Stomach (tissue), 9 donors: ENCODE results near the gene FAM32A. TPM values are rescaled to one million over a fixed set of nuclear protein-coding genes. Genes with fewer than 3 reads are reported as not detected.

Experiments
- DNase-seq, 2 donors: peaks; one replicate each; pipeline versions ENCODE4 v3.0.0 to v3.0.0-alpha.2; 2013 to 2019
- H3K27ac ChIP-seq, 5 donors: fragments of 200-600 bp in 4 of 5; sonication (generic) in 4 of 5; one replicate each; pipeline ENCODE4 v1.5.1; 2013 to 2019; ENCODE audit warnings: mild to moderate bottlenecking in 1 of 5, moderate library complexity in 1 of 5
- H3K27me3 ChIP-seq, 3 donors: fragments of 200-600 bp; sonication (generic); one replicate each; pipeline ENCODE4 v1.5.1; 2017 to 2019; ENCODE audit warnings: mixed run types in 1 of 3
- H3K36me3 ChIP-seq, 4 donors: fragments of 200-600 bp; sonication (generic); 1 replicate in 3 of 4; 2 replicates in 1 of 4; pipeline ENCODE4 v1.5.1; 2016 to 2019
- H3K4me1 ChIP-seq, 4 donors: fragments of 200-600 bp; sonication (generic); one replicate each; pipeline ENCODE4 v1.5.1; 2016 to 2019
- H3K4me3 ChIP-seq, 4 donors: fragments of 200-600 bp; sonication (generic) in 3 of 4; one replicate each; pipeline ENCODE4 v1.5.1; 2016 to 2019; ENCODE audit warnings: mild to moderate bottlenecking in 1 of 4
- H3K9me3 ChIP-seq, 4 donors: fragments of 200-600 bp; sonication (generic); one replicate each; pipeline ENCODE4 v1.5.1; 2016 to 2019
- CTCF ChIP-seq, 7 experiments: fragments of 450-650 bp in 4 of 7; fragments of 200-600 bp in 3 of 7; sonication (generic) in 3 of 7; IDR thresholded peaks; one replicate each; pipeline ENCODE4 v1.5.1; 2016 to 2019; ENCODE audit warnings: antibody characterized with exemption in 7 of 7, control low read depth in 2 of 7, mild to moderate bottlenecking in 1 of 7
- EP300 ChIP-seq: sonication (generic); formaldehyde crosslinking; IDR thresholded peaks from one replicate; pipeline ENCODE4 v1.6.1; 2017; ENCODE audit warnings: antibody characterized with exemption
- POLR2A ChIP-seq, 4 donors: fragments of 450-650 bp; IDR thresholded peaks; one replicate each; pipeline ENCODE4 v1.6.1; 2016; ENCODE audit warnings: antibody characterized with exemption in 4 of 4, control low read depth in 2 of 4, mild to moderate bottlenecking in 1 of 4, moderate library complexity in 1 of 4
- POLR2AphosphoS5 ChIP-seq, 3 donors: sonication (generic); formaldehyde crosslinking; IDR thresholded peaks; one replicate each; pipeline ENCODE4 v1.6.1; 2016; ENCODE audit warnings: antibody characterized with exemption in 3 of 3
- WGBS, 5 donors: extraction: QIAGEN DNeasy Blood & Tissue Kit in 3 of 5; methylation state at CpG; one replicate each; pipeline versions ENCODE4 v1.1.5 to v1.1.7; 2013 to 2018; 5-methylcytosine and 5-hydroxymethylcytosine counted together
- intact Hi-C: fragments of 100-400 bp; cut with DNase I; formaldehyde crosslinking; loops from one replicate; pipeline ENCODE4 v1.15.1; 2023; ENCODE audit warnings: low total_unique reads
- polyA plus RNA-seq, 3 donors: library from polyadenylated mRNA; stranded (reverse); fragments of 200-250 nt; gene quantifications; one replicate each; pipeline ENCODE4 v1.2.3, GENCODE V29; 2013
- total RNA-seq, 5 donors: library from RNA; depleted of rRNA; stranded (reverse); fragments of >200 nt; gene quantifications; one replicate each; pipeline versions ENCODE4 v1.1.0 to v1.2.3, GENCODE V29; 2014 to 2016
- donor health status: healthy with polysubstance abuse.
- donor health status: Bipolar disorder and iron deficiency.
- donor health status: healthy.

The FAM32A gene
- total and polyA plus RNA-seq, 8 donors, result 8.2 to 175 (median 89.3) TPM

DNA sequence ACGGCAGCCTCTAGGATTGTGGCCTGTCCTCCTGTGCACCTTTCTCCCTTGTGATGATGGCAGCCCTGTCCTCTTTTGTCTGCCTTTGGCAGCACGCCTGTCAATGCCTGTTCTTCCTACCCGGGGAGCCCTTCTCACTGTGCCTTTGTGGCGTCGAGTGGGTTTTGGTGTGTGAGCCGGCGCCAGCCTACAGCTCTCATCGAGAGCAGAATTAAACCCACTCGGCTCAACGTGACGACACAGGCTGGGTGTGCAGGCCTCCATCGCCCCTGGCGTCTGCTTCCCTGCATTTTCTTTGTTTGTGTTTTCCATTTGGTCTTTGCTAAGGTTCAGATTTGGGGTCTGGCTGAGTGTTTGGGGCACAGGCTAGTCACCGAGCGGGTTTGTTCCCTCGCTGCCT lies 46.9 kb downstream of the FAM32A start:
- H3K4me1 ChIP-seq, result no peaks in the 10 kb centered on the region
- H3K27ac ChIP-seq, result no peak overlapping the region
- no peaks in the 10 kb centered on the region for H3K9me3 ChIP-seq
- H3K27me3 ChIP-seq, result no peaks in the 10 kb centered on the region
- DNase-seq, result no peak
- H3K4me3 ChIP-seq, result no peak overlapping the region
- intact Hi-C loops, result no loop called here
- peaks cover 64 to 96% (median 93%) of the 10 kb centered on the region in 4 donors for H3K36me3 ChIP-seq
- WGBS, 5 donors, result 95 to 98% (median 97%) methylated on average over 16 of the region's 16 CpGs
- no peak for TF ChIP-seq EP300
- TF ChIP-seq CTCF (IDR thresholded peaks at IDR 0.05), result no peak

- Histone ChIP-seq H3K4me3 (no peak overlapping the region), H3K9me3 (no peaks in the 10 kb centered on the region), H3K4me1 (no peaks in the 10 kb centered on the region), H3K36me3 (peaks cover 60 to 95% (median 89%) of the 10 kb centered on the region in 4 donors), H3K27ac (no peak overlapping the region), H3K27me3 (no peaks in the 10 kb centered on the region)
- no peak for TF ChIP-seq EP300
- no peak for TF ChIP-seq CTCF (IDR thresholded peaks at IDR 0.05)
- no peak for TF ChIP-seq POLR2AphosphoS5 (IDR thresholded peaks at IDR 0.05)
- no peak for TF ChIP-seq POLR2A (IDR thresholded peaks at IDR 0.05)
- WGBS, 5 donors, result 88 to 94% (median 90%) methylated on average over 10 to 13 of the region's 13 CpGs
- no peak for DNase-seq
- intact Hi-C loops, result no loop called here
Measured at GRCh38 chr19:16232568-16232967, 47.4 kb downstream of the FAM32A start.

DNA sequence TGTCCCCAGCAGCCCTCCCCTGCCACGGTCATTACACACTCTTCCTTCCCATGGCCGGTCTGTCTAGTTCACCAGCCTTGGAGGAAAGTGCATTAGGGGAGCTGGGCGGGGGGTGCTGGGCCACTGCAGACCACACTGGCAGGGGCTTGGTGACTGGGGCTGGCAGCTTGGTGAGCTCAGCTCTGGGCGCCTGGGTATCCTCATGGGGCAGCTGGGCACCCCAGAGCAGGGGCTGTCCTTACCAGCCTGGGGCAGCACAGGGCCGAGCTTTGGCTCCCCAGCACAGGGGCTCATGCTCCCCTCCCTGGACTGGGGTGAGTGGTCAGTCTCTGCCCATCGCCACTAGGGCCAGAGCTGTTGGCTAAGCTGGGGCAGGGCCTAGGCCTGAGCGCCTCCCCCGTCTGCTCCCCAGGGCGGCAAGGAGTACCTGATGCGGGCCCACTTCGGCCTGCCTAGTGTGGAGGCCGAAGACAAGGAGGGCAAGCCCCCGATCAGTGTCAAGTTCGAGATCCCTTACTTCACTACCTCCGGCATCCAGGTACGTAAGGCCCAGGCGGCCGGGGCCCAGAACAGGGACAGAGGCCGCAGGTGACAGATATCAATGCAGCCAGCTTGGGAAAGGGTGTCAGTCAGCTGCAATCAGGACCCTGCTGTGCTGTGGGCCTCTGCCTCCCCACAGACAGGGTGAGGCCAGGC lies 48.0 kb downstream of the FAM32A start:
- no peak overlapping the region for H3K4me3 ChIP-seq
- intact Hi-C loops, result no loop called here
- H3K36me3 ChIP-seq, result peaks cover 53 to 88% (median 82%) of the 10 kb centered on the region in 4 donors
- H3K9me3 ChIP-seq, result no peaks in the 10 kb centered on the region
- no peaks in the 10 kb centered on the region for H3K27me3 ChIP-seq
- DNase-seq, result no peak
- no peak for TF ChIP-seq POLR2A (IDR thresholded peaks at IDR 0.05)
- no peak for TF ChIP-seq CTCF (IDR thresholded peaks at IDR 0.05)
- no peak for TF ChIP-seq EP300
- TF ChIP-seq POLR2AphosphoS5 (IDR thresholded peaks at IDR 0.05), result no peak
- H3K27ac ChIP-seq, result no peak overlapping the region
- 90 to 98% (median 96%) methylated on average over 18 to 19 of the region's 19 CpGs for WGBS, 5 donors
- peaks cover 0 to 6% (median 0%) of the 10 kb centered on the region in 4 donors for H3K4me1 ChIP-seq

- intact Hi-C loops, result no loop called here
- Histone ChIP-seq H3K4me1 (peaks cover 0 to 12% (median 0%) of the 10 kb centered on the region in 4 donors), H3K9me3 (no peaks in the 10 kb centered on the region), H3K27ac (no peak overlapping the region), H3K4me3 (no peak overlapping the region), H3K36me3 (peaks cover 45 to 81% (median 74%) of the 10 kb centered on the region in 4 donors), H3K27me3 (no peaks in the 10 kb centered on the region)
- TF ChIP-seq CTCF (IDR thresholded peaks at IDR 0.05), result no peak
- TF ChIP-seq EP300, result no peak
- TF ChIP-seq POLR2A (IDR thresholded peaks at IDR 0.05), result no peak
- TF ChIP-seq POLR2AphosphoS5 (IDR thresholded peaks at IDR 0.05), result no peak
- DNase-seq, result no peak
- WGBS, 5 donors, result 88 to 92% (median 90%) methylated on average over 19 of the region's 19 CpGs
Measured at GRCh38 chr19:16233836-16234551, 48.8 kb downstream of the FAM32A start.
